GM18520 (cell line): ENCODE measurements around the gene DHX8.
"Not testable (repeated sequence)": the region's sequence is repeated elsewhere in the genome, so short reads cannot be mapped to it uniquely, and the experiment has no call there.

Experiments
- ATAC-seq: cut with Tn5 transposase; IDR thresholded peaks from one replicate; pipeline ENCODE4 v1.9.1; 2021; ENCODE audit not compliant: unreplicated experiment

DHX8 gene

DNA sequence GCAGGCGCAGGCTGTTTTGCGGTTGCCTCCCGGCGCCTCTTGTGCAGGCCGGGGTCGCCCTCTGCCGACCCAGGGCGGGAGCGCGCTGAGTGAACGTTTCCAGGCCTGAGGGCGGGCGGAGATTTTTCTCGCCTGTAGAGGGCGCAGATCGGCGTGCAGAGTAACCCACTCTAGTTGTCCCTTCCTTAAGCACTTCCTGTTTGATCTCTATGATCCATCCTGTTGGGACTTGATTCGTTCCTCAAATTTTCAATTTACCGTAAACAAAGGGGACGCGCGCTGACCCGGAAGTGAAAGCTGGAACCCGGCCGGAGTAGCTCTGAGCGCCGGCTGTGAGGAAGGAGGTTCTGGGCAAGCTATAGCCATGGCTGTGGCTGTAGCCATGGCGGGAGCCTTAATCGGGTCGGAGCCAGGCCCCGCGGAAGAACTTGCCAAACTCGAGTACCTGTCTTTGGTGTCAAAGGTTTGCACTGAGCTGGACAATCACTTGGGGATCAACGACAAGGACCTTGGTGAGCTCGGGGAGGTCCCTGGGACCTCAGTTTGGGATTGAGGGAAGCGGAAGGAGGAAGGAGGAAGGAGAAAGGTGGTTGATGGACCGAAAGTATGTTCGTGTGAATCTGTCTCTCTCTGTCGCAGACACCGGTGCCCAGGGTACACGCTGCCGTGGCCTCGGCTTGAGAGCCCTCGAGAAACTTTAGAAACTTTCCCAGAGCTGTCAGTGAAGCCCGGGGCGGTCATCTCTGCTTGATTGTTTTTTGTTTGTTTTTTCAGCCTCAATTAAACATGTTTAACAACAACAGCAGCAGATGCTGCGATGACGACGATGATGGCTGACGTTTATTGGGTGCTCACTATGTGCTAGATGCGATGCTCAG lies at the start of gene DHX8:
DHX8 (plus strand) TSS at position 302 of the 878 bp plus-strand sequence; CDS start at position 365, 63 bp downstream.
- ATAC-seq: peak; percentile 97

- no peak for ATAC-seq
Measured at GRCh38 chr17:43434902-43435319, 48.9 kb upstream of the DHX8 start.

DNA sequence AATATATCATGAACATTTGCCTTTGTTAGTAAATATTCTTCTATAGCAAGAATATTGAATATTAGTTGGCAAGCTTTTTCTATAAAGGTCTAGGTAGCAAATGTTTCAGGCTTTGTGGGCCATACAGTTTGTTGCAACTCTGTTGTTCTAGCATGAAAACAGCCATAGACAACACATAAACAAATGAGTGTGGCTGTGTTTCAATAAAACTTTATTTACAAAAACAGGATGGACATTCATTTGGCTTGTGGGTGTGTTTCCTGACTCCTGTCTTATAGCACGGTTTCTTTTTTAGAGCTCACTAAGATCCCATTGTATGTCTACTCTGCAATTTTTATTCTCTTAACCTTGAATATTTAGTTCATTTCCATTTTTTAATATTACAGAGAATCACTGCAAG lies 46.0 kb upstream of the DHX8 start:
- no peak for ATAC-seq

DNA sequence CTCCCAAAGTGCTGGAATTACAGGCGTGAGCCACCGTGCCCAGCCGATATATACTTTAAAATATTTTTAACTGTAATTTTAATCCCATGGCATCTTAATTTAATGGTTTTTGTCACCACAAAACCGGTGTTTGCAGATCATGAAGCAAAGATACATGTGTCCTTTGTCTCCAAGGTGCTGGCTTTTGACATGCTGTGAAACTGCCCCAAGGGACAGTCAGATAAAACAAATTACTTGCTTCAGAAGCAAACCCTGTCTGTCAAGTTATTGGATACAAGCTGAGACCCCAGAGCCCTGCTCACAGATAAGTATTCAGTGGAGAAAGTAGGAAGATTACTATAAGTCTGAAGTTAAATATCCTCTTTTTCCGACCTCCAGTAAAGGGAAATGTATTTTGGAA lies 45.1 kb upstream of the DHX8 start:
- ATAC-seq: no peak

DNA sequence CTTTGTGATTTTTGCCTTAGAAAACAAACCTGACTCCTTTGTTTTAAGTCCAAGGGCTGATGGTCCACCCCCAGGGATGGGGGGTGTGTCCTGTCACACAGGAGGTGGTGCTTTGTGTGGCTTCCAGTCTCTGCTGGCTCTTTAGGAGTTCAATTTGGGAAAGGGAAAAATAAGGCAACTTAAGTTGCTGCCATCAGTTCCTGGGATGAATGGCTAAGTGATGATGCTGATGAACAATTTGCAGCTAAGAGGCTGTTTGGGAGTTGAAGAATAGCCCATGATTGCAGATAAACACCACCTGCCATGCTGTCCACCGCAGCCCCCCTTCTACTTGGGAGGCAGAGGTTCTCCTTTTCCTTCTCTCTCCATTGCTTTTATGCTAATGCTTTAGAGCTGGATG lies 44.7 kb upstream of the DHX8 start:
- ATAC-seq: no peak

- no peak for ATAC-seq
Measured at GRCh38 chr17:43442711-43443110, 41.1 kb upstream of the DHX8 start.

DNA sequence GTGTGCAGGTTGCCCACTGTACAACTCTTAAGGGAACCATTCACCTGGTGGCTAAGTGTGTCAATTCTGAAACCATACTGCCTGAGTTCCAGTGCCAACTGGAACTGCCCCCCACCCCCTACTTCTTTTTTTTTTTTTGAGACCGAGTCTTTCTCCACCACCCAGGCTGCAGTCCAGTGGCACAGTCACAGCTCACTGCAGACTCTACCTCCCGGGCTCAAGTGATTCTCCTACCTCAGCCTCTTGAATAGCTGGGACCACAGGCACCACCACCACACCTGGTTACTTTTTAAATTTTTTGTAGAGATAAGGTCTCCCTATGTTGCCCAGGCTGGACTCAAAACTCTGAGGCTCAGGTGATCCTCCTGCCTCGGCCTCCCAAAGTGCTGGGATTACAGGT lies 40.4 kb upstream of the DHX8 start:
- no peak for ATAC-seq

- no peak for ATAC-seq
Measured at GRCh38 chr17:43444223-43445008, 39.4 kb upstream of the DHX8 start.

- ATAC-seq: no peak
Measured at GRCh38 chr17:43445009-43445589, 38.7 kb upstream of the DHX8 start.

GRCh38 chr17:43446773-43447172 lies 37.0 kb upstream of the DHX8 start:
- ATAC-seq: no peak

DNA sequence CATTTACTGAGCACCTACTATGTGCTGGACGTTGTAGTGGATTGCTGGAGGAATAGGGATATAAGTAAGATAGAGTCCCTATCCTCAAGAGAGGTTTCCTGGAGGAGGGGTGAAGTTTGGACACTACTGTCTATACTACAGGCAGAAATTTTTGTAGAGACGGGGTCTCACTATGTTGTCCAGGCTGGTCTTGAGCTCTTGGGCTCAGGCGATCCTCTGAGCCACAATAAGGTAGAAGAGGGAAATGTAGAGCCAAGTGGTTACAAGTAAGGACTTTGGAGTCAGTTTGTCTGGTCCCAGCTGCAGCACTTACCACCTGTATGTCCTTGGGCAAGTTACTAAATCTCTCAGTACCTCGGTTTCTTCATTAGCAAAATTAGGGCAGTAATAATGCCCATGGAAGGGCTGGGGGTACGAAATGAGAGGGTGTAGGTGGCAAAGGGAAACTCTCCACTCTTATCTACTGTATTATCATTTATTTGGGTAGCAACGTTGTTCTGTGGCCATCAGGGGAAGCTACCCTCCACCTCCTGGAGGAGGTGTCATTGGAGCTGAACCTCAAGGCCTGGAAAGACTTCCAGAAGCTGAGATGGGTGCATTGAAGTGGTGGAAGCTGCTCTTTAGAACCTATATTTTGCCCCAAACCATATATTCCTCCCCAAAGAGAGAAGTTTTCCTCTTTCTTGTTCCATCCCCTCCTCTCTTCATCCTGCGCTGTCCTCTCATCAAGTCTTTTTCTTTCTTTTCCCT lies 34.9 kb upstream of the DHX8 start:
- no peak for ATAC-seq

DNA sequence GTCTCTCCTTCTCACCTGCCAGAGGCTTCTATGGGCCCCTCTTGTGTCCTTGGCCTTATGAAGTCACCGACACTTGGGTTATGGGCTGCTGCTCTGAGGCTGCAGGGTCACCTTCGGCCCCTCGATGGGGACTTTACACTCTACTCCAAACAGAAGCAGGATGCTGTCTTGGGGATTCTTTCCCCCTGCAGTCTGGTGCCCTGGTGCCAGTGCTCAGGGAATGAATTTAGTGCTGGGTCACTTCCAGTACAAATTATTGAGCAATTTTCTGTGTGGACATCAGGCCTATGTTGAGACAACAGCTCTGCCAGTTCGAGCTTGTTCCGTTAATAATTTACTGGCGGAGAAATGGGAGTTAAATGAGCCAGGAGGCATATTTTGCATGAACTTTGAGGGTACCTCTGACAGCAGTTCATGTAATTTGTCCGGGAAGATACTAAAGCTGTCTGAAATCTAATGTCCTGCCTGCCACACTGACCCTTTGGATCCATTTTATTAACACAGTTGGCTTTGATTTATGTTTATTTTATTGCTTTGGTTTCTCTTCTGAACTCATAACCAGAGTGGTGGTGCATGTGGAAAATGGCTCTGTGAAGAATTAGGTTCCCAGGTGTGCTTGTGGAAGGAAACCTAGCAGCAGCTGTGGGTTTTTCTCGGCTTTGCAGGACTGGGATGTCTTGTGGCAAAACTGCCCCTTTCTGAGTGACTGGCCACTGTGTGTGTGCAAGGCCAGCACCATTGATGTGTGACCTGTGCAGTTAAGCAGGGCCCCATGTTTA lies 34.1 kb upstream of the DHX8 start:
- ATAC-seq: no peak

DNA sequence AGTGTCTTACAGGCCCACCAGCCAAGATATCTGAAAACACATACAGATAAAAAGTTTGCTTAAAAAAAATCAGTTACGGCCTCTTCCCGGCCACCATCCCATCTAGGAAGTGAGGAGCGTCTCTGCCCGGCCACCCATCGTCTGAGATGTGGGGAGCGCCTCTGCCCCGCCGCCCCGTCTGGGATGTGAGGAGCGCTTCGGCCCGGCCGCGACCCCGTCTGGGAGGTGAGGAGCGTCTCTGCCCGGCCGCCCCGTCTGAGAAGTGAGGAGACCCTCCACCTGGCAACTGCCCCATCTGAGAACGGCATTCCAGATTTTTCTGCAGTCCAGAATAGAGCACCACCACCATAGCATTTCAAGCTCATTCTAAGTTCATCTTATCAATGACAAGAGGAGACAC lies 33.0 kb upstream of the DHX8 start:
- ATAC-seq: not testable (repeated sequence)

DNA sequence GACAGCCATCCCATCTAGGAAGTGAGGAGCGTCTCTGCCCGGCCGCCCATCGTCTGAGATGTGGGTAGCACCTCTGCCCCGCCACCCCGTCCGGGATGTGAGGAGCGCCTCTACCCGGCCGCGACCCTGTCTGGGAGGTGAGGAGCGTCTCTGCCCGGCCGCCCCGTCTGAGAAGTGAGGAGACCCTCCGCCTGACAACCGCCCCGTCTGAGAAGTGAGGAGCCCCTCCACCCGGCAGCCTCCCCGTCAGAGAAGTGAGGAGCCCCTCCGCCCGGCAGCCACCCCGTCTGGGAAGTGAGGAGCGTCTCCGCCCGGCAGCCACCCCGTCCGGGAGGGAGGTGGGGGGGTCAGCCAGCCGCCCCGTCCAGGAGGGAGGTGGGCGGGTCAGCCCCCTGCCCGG lies 32.0 kb upstream of the DHX8 start:
- ATAC-seq: not testable (repeated sequence)

DNA sequence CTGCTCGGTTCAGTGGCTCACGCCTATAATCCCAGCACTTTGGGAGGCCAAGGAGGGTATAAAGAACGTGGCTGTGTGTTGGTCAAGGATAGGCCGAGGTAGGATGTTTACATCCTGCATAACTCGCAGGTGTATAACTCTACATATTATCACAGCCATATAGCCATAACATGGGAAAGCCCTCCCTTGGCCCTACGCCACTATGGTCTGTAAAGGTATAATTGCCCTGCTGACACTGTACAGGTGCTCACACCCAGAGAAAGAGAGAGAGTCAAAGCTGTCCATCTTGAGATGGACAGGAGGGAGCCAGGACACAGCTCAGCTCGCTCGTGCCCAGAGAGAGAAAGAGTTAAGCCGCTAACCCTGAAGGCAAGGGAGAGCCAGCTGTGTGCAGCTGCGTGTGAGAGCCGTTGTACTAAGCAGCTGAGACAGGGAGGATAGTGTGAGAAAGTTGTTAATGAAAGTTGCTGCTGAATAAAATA lies 30.4 kb upstream of the DHX8 start:
- ATAC-seq: no peak

GRCh38 chr17:43454868-43455267 lies 28.9 kb upstream of the DHX8 start:
- ATAC-seq: no peak

- ATAC-seq: no peak
Measured at GRCh38 chr17:43456029-43456428, 27.7 kb upstream of the DHX8 start.

GRCh38 chr17:43456661-43457361 lies 27.0 kb upstream of the DHX8 start:
- no peak for ATAC-seq

DNA sequence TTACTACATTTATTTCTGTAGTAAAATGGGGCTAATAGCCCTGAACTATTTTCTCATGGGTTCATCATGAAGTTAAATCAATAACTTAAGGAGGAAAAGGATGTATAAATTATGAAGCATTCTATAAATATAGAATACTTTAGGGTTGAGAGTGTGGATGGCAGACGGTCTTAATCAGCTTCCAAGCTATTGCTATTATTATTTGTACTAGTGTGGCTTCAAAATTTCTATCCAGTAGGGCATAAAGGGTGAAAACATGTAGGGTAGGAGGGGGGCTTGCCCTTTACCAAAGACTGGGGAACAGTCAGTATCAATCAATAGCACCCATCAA lies 26.4 kb upstream of the DHX8 start:
- ATAC-seq: no peak

- ATAC-seq: not testable (repeated sequence)
Measured at GRCh38 chr17:43459878-43460277, 23.9 kb upstream of the DHX8 start.
